ENCODE results near the gene OR52J3. TPM values are rescaled to one million over a fixed set of nuclear protein-coding genes. Genes with fewer than 3 reads are reported as not detected.
A peak's percentile ranks its signal among the peaks of the same experiment; 100 is the strongest.

OR52J3 gene
- total RNA-seq = not detected

DNA sequence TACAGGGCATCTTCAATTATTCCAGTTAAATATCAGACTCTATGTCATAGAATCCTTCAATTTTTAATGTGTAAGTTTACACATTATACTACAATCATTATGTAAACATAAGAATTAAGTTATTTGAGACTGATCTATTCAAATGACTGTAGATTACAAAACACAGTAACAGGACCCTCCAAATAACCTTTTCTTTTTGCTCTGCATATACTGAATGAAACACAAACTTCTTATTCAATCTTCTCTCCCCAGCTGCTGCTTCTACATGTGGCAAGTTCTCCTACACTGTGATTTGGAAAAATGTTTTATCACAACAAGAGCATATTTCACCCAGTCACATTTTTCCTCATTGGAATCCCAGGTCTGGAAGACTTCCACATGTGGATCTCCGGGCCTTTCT, at the start of gene OR52J3:
TSS of gene OR52J3 (plus strand) at position 301 of the 400 bp plus-strand sequence. CDS start at position 301, 0 bp downstream.
- intact Hi-C loops (cut with DNase I) = no loop called here
- Histone ChIP-seq H3K36me3 (no peaks in the 10 kb centered on the region), H3K9me3 (no peaks in the 10 kb centered on the region), H3K27ac (replicated peaks in 1 of 4) (no peak within 1 kb of the TSS), H3K4me1 (no peaks in the 10 kb centered on the region), H3K4me3 (no peak within 1 kb of the TSS), H3K27me3 (no peaks in the 10 kb centered on the region)
- TF ChIP-seq POLR2AphosphoS5 (IDR thresholded peaks at IDR 0.05) (no peak), EP300 (IDR thresholded peaks at IDR 0.05) (no peak), POLR2A (IDR thresholded peaks at IDR 0.05; ENCODE audit: low read depth) (no peak)
- TF ChIP-seq, protein P1, sequence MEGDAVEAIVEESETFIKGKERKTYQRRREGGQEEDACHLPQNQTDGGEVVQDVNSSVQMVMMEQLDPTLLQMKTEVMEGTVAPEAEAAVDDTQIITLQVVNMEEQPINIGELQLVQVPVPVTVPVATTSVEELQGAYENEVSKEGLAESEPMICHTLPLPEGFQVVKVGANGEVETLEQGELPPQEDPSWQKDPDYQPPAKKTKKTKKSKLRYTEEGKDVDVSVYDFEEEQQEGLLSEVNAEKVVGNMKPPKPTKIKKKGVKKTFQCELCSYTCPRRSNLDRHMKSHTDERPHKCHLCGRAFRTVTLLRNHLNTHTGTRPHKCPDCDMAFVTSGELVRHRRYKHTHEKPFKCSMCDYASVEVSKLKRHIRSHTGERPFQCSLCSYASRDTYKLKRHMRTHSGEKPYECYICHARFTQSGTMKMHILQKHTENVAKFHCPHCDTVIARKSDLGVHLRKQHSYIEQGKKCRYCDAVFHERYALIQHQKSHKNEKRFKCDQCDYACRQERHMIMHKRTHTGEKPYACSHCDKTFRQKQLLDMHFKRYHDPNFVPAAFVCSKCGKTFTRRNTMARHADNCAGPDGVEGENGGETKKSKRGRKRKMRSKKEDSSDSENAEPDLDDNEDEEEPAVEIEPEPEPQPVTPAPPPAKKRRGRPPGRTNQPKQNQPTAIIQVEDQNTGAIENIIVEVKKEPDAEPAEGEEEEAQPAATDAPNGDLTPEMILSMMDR (IDR thresholded peaks at IDR 0.05) = no peak
- DNase-seq (ENCODE audit: extremely low spot score) = no peak
- WGBS = 65% methylated on average over 1 of the region's 1 CpG

DNA sequence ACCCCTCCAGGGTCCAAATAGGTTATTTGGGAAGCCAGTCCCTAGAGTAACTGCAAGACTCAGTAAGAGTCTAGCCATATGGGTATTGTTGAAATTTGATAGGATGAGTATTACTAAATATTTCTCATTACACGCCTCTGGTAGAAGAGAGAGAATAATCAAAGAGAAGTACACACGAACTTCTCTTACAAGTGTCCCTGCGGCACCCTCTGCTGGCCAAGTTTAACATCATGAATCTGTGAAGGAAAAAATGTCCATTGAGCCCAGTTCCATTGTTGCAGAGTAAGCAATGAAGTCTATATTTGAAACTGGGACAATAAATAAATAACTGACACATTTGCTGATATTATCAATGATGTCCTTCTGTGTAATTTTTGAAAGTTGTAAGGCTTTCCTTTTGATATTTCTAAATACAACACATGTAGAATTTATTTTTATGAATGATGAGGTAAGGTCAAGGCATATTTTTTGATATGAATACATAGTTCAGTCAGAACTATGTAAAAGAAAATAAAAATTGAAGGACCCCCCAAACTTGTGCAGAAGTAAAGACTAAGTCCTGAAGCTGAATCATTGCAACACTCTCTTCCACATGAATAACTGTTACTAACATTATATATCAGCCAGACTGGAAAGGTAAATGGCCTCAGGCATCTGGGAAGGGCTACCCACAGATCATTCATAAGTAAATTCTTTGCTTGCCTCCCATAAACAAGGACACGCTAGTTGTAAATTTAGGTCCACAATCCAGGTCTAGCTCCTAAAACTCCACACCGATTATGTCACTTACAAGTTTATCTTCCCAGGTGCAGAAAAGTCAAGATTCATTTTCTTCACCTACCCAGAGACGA, 41.7 kb upstream of the OR52J3 start:
- H3K4me3 ChIP-seq = no peak overlapping the region
- peaks cover 0 to 11% (median 0%) of the 10 kb centered on the region in 4 donors for H3K27me3 ChIP-seq
- intact Hi-C loops (cut with DNase I) = loop anchor here (5.0 kb wide), 1 partner anchor 367 kb away; the partner anchor contains the start of gene OR51D1
- no peaks in the 10 kb centered on the region for H3K4me1 ChIP-seq
- TF ChIP-seq, protein P1 (IDR thresholded peaks at IDR 0.05) = peak; percentile 33 to 50 (median 46)
- TF ChIP-seq POLR2AphosphoS5 (IDR thresholded peaks at IDR 0.05) = no peak
- 37% methylated on average over 6 of the region's 6 CpGs for WGBS
- H3K36me3 ChIP-seq = no peaks in the 10 kb centered on the region
- no peak overlapping the region for H3K27ac ChIP-seq (replicated peaks in 1 of 4)
- no peaks in the 10 kb centered on the region for H3K9me3 ChIP-seq
- no peak for DNase-seq (ENCODE audit: extremely low spot score)

DNA sequence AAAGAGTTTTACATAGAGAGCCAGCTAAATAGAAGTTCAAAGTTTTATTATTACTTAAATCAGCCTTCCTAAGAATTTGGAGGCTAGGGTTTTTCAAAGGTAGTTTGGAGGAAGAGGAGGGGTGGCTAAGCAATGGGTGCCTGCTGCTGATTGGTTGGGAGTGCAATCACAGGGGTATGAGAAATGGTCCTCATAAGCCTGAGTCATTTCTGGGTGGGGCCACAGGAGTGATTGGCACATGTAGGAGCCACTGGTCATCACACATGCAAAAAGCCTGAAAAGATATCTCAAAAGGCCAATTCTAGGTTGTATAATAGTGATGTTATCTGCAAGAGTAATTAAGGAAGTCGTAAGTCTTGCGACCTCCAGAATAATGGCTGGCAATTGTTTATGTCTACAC, 38.8 kb upstream of the OR52J3 start:
- Histone ChIP-seq H3K4me3 (no peak overlapping the region), H3K36me3 (no peaks in the 10 kb centered on the region), H3K27ac (replicated peaks in 1 of 4) (no peak overlapping the region), H3K27me3 (peaks cover 0 to 4% (median 0%) of the 10 kb centered on the region in 4 donors), H3K9me3 (no peaks in the 10 kb centered on the region), H3K4me1 (no peaks in the 10 kb centered on the region)
- WGBS = 61% methylated on average over 2 of the region's 2 CpGs
- intact Hi-C loops (cut with DNase I) = no loop called here
- no peak for DNase-seq (ENCODE audit: extremely low spot score)
- TF ChIP-seq EP300 (IDR thresholded peaks at IDR 0.05) (no peak), POLR2AphosphoS5 (IDR thresholded peaks at IDR 0.05) (no peak), POLR2A (IDR thresholded peaks at IDR 0.05; ENCODE audit: low read depth) (no peak)
- TF ChIP-seq, protein P1 (IDR thresholded peaks at IDR 0.05) = no peak

- 68% methylated on average over 8 of the region's 8 CpGs for WGBS
- no peak for DNase-seq (ENCODE audit: extremely low spot score)
These were observed 35.1 kb upstream of the OR52J3 start for GRCh38 chr11:5011254-5011653.

More at GRCh38 chr11:5011254-5011653, 35.1 kb upstream of the OR52J3 start:
- H3K27me3 ChIP-seq = no peaks in the 10 kb centered on the region
- no peak overlapping the region for H3K27ac ChIP-seq (replicated peaks in 1 of 4)
- H3K4me1 ChIP-seq = no peaks in the 10 kb centered on the region
- no peak for TF ChIP-seq POLR2AphosphoS5 (IDR thresholded peaks at IDR 0.05)
- TF ChIP-seq EP300 (IDR thresholded peaks at IDR 0.05) = no peak
- no peak for TF ChIP-seq POLR2A (IDR thresholded peaks at IDR 0.05; ENCODE audit: low read depth)
- TF ChIP-seq, protein P1 (IDR thresholded peaks at IDR 0.05) = no peak
- intact Hi-C loops (cut with DNase I) = no loop called here
- H3K4me3 ChIP-seq = no peak overlapping the region
- H3K36me3 ChIP-seq = no peaks in the 10 kb centered on the region
- H3K9me3 ChIP-seq = no peaks in the 10 kb centered on the region

Data from esophagus muscularis mucosa (tissue), 4 donors.